HUES6 (cell line): Measurements from ENCODE around the gene GMEB2.
"Not testable (repeated sequence)": the region's sequence is repeated elsewhere in the genome, so short reads cannot be mapped to it uniquely, and the experiment has no call there.

Experiments
- H3K27ac ChIP-seq: 2 replicates; pipeline ENCODE4 v1.7.0; 2013; ENCODE audit warnings: low read depth, mild to moderate bottlenecking, low read length, inconsistent platforms
- H3K27me3 ChIP-seq: 2 replicates; pipeline ENCODE4 v1.6.1; 2013; ENCODE audit warnings: low read length; ENCODE audit not compliant: control insufficient read depth, insufficient read depth
- H3K36me3 ChIP-seq: 2 replicates; pipeline ENCODE4 v1.6.1; 2013; ENCODE audit warnings: low read length; ENCODE audit not compliant: control insufficient read depth, insufficient read depth
- H3K4me1 ChIP-seq: 2 replicates; pipeline ENCODE4 v1.6.1; 2013; ENCODE audit warnings: low read length; ENCODE audit not compliant: control insufficient read depth, insufficient read depth
- H3K4me3 ChIP-seq: 2 replicates; pipeline ENCODE4 v1.5.1; 2013; ENCODE audit warnings: low read depth, low read length
- H3K9ac ChIP-seq: one replicate; pipeline ENCODE4 v1.6.1; 2013; ENCODE audit warnings: mild to moderate bottlenecking, low read length
- H3K9me3 ChIP-seq: 2 replicates; pipeline ENCODE4 v1.6.1; 2013; ENCODE audit warnings: low read depth, low read length; ENCODE audit not compliant: control insufficient read depth, insufficient read depth

The GMEB2 gene

GRCh38 chr20:63635431-63636141 lies 8.7 kb upstream of the GMEB2 start:
- H3K4me1 ChIP-seq: peaks cover 10% of the 10 kb centered on the region; the same call in 1 of the 2 replicates
- no peaks in the 10 kb centered on the region for H3K9me3 ChIP-seq
- H3K27ac ChIP-seq: no peak overlapping the region
- no peak overlapping the region for H3K9ac ChIP-seq
- H3K36me3 ChIP-seq: no peaks in the 10 kb centered on the region
- no peaks in the 10 kb centered on the region; the same call in 1 of the 2 replicates for H3K27me3 ChIP-seq
- no peak overlapping the region for H3K4me3 ChIP-seq

GRCh38 chr20:63633732-63634131 lies 6.8 kb upstream of the GMEB2 start:
- Histone ChIP-seq H3K4me3 (no peak overlapping the region), H3K27me3 (no peaks in the 10 kb centered on the region), H3K9ac (no peak overlapping the region), H3K36me3 (no peaks in the 10 kb centered on the region), H3K27ac (no peak overlapping the region), H3K9me3 (no peaks in the 10 kb centered on the region), H3K4me1 (peaks cover 6% of the 10 kb centered on the region; the same call in 1 of the 2 replicates)

- H3K27ac ChIP-seq, H3K9me3 ChIP-seq, H3K4me3 ChIP-seq, H3K27me3 ChIP-seq, H3K4me1 ChIP-seq, H3K9ac ChIP-seq, H3K36me3 ChIP-seq: not testable (repeated sequence)
These were observed 4.5 kb upstream of the GMEB2 start for GRCh38 chr20:63631426-63631825.

- not testable (repeated sequence) for H3K9me3 ChIP-seq, H3K4me3 ChIP-seq, H3K36me3 ChIP-seq, H3K9ac ChIP-seq, H3K27ac ChIP-seq, H3K27me3 ChIP-seq, H3K4me1 ChIP-seq
These were observed 4.1 kb upstream of the GMEB2 start for GRCh38 chr20:63630956-63631355.

- no peak overlapping the region for H3K27ac ChIP-seq
- H3K9me3 ChIP-seq: no peaks in the 10 kb centered on the region
- H3K27me3 ChIP-seq: no peaks in the 10 kb centered on the region
- H3K36me3 ChIP-seq: no peaks in the 10 kb centered on the region
- peak overlapping the region; percentile 98 for H3K4me3 ChIP-seq
- H3K4me1 ChIP-seq: peaks cover 9% of the 10 kb centered on the region; the same call in 1 of the 2 replicates
- H3K9ac ChIP-seq: no peak overlapping the region
These were observed 1.5 kb upstream of the GMEB2 start for GRCh38 chr20:63628246-63628975.

GRCh38 chr20:63627751-63628245 lies 897 bp upstream of the GMEB2 start:
- Histone ChIP-seq H3K4me1 (peaks cover 9% of the 10 kb centered on the region; the same call in 1 of the 2 replicates), H3K4me3 (peak overlapping the region; percentile 98), H3K9me3 (no peaks in the 10 kb centered on the region), H3K27me3 (no peaks in the 10 kb centered on the region), H3K27ac (no peak overlapping the region), H3K36me3 (no peaks in the 10 kb centered on the region), H3K9ac (no peak overlapping the region)

GRCh38 chr20:63627129-63627750 lies 339 bp upstream of the GMEB2 start:
- Histone ChIP-seq H3K4me1 (peaks cover 9% of the 10 kb centered on the region; the same call in 1 of the 2 replicates), H3K27ac (no peak overlapping the region), H3K4me3 (peak overlapping the region; percentile 98), H3K27me3 (no peaks in the 10 kb centered on the region), H3K9me3 (no peaks in the 10 kb centered on the region), H3K9ac (peak overlapping the region; percentile 88), H3K36me3 (no peaks in the 10 kb centered on the region)

- Histone ChIP-seq H3K9me3 (no peaks in the 10 kb centered on the region), H3K9ac (peak overlapping the region; percentile 94), H3K4me3 (peak overlapping the region; percentile 92), H3K27me3 (no peaks in the 10 kb centered on the region), H3K4me1 (peaks cover 9% of the 10 kb centered on the region; the same call in 1 of the 2 replicates), H3K27ac (peak overlapping the region; percentile 96), H3K36me3 (no peaks in the 10 kb centered on the region)
These were observed 1.0 kb downstream of the GMEB2 start for GRCh38 chr20:63625771-63626423.

GRCh38 chr20:63624486-63624885 lies 2.4 kb downstream of the GMEB2 start:
- 0 out of 2 replicates have a peak overlapping the region, but pooled peaks have one; percentile 23 for H3K4me3 ChIP-seq
- H3K9me3 ChIP-seq: no peaks in the 10 kb centered on the region
- no peak overlapping the region for H3K9ac ChIP-seq
- H3K27me3 ChIP-seq: no peaks in the 10 kb centered on the region
- no peaks in the 10 kb centered on the region; the same call in 1 of the 2 replicates for H3K36me3 ChIP-seq
- H3K4me1 ChIP-seq: peaks cover 9% of the 10 kb centered on the region; the same call in 1 of the 2 replicates
- H3K27ac ChIP-seq: no peak overlapping the region

- peak overlapping the region; percentile 23 for H3K9ac ChIP-seq
- H3K27ac ChIP-seq: no peak overlapping the region
- no peaks in the 10 kb centered on the region for H3K27me3 ChIP-seq
- H3K36me3 ChIP-seq: peaks cover 17% of the 10 kb centered on the region
- H3K4me3 ChIP-seq: no peak overlapping the region
- no peaks in the 10 kb centered on the region for H3K9me3 ChIP-seq
- no peaks in the 10 kb centered on the region for H3K4me1 ChIP-seq
These were observed 4.2 kb downstream of the GMEB2 start for GRCh38 chr20:63622732-63623131.
